ENCODE measurements around the gene GBA2.

Gene GBA2

DNA sequence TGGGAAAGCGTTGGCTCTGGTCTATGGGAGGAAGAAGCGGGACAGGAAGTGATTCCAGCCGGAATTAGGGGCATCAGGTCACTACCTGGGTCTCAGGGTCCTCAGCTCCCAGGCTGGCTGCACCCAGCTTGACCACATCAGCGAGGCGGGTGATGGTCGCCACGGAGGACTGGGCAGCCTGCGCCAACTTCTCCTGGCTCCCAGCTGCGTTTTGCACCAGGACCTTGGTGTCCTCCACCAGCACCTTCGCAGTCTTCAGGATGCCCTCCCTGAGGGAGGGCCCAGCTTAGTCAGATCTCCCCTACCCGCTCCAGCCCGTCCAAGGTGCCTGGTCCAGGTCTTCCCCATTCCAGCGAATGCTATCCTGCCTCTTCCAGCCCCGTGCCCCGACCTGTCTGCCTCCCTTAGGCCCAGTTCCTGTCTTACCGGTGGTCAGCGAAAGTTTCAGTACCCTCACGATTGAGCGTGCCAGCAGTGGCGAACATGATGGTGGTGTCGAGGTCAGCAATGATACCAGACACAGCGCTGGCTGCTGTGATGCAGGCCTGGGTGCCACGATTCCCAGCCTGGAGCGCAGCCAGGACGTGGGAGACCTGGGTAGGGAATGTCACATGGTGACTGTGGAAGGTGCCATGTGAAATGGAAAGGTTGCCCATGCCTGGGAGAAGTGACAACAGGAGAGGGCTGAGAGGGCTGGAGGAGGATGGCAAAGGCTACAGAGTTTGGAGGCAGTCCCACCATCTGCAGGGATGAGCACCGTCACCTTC is 44.9 kb downstream of the GBA2 start:
- TF ChIP-seq ZNF274 (IDR thresholded peaks at IDR 0.05; ENCODE audit: low read depth, low read length) (no peak), YY1 (IDR thresholded peaks at IDR 0.05; ENCODE audit: insufficient read depth, insufficient read length) (no peak), SUZ12 (IDR thresholded peaks at IDR 0.05; ENCODE audit: extremely low read depth, insufficient read depth, insufficient read length) (no peak)
- Histone ChIP-seq H3K9me3 (ENCODE audit: insufficient read depth, low read length) (no peaks in the 10 kb centered on the region), H3K9ac (ENCODE audit: insufficient read length, low read depth) (no peak overlapping the region), H3K36me3 (ENCODE audit: insufficient read depth, insufficient read length, low read length) (peaks cover 97% of the 10 kb centered on the region), H3K4me1 (ENCODE audit: insufficient read depth, insufficient read length) (peaks cover 5% of the 10 kb centered on the region), H3K27me3 (ENCODE audit: insufficient read depth, insufficient read length) (no peaks in the 10 kb centered on the region), H3K4me3 (ENCODE audit: insufficient read length, low read depth) (no peak overlapping the region)
- DNase-seq (ENCODE audit: low read depth, low spot score): no peak

DNA sequence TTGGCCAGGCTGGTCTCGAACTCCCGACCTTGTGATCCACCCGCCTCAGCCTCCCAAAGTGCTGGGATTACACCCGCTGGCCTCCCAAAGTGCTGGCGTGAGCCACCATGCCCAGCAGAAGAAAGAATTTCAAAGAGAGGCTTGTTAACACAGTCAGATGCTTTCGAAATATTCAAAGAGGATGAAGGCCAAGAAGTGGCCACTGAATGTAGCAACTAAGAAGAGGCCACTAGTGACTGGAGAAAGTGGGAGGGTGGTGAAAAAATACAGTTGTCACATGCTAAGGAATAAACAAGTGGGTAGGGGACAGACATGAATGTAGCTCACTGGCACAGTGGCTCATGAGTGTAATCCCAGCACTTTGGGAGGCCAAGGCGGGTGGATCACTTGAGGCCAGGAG is 46.3 kb downstream of the GBA2 start:
- no peaks in the 10 kb centered on the region for H3K9me3 ChIP-seq (ENCODE audit: insufficient read depth, low read length)

DNA sequence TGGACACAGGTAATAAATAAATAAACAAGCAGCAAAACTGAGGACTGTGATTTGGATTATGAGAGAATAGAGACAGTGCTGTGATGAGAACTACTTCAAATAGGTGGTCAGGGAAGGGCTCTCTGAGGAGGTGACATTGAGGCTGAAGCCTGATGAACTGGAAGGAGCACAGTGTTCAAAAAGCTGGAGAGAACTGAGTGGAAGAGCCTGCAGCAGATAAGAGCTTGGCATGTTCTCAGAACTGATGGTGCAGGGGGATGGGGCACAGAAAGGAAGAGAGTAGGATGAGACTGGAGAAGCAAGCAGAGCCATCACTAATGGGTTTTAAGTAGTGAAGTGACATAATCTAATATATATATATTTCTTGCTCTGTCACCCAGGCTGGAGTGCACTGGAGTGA is 48.1 kb downstream of the GBA2 start:
- Histone ChIP-seq H3K4me3 (ENCODE audit: insufficient read length, low read depth) (no peak overlapping the region), H3K36me3 (ENCODE audit: insufficient read depth, insufficient read length, low read length) (peaks cover 97% of the 10 kb centered on the region), H3K4me1 (ENCODE audit: insufficient read depth, insufficient read length) (peaks cover 2% of the 10 kb centered on the region), H3K27me3 (ENCODE audit: insufficient read depth, insufficient read length) (no peaks in the 10 kb centered on the region), H3K9ac (ENCODE audit: insufficient read length, low read depth) (no peak overlapping the region), H3K9me3 (ENCODE audit: insufficient read depth, low read length) (no peaks in the 10 kb centered on the region)
- TF ChIP-seq ZNF274 (IDR thresholded peaks at IDR 0.05; ENCODE audit: low read depth, low read length): no peak
- TF ChIP-seq SUZ12 (IDR thresholded peaks at IDR 0.05; ENCODE audit: extremely low read depth, insufficient read depth, insufficient read length): no peak
- no peak for TF ChIP-seq YY1 (IDR thresholded peaks at IDR 0.05; ENCODE audit: insufficient read depth, insufficient read length)
- DNase-seq (ENCODE audit: low read depth, low spot score): no peak

More for the DNA sequence above, 46.3 kb downstream of the GBA2 start:
- Histone ChIP-seq H3K9ac (ENCODE audit: insufficient read length, low read depth) (no peak overlapping the region), H3K36me3 (ENCODE audit: insufficient read depth, insufficient read length, low read length) (peaks cover 97% of the 10 kb centered on the region), H3K27me3 (ENCODE audit: insufficient read depth, insufficient read length) (no peaks in the 10 kb centered on the region), H3K4me1 (ENCODE audit: insufficient read depth, insufficient read length) (peaks cover 5% of the 10 kb centered on the region), H3K4me3 (ENCODE audit: insufficient read length, low read depth) (no peak overlapping the region)
- TF ChIP-seq ZNF274 (IDR thresholded peaks at IDR 0.05; ENCODE audit: low read depth, low read length): no peak
- TF ChIP-seq SUZ12 (IDR thresholded peaks at IDR 0.05; ENCODE audit: extremely low read depth, insufficient read depth, insufficient read length): no peak
- TF ChIP-seq YY1 (IDR thresholded peaks at IDR 0.05; ENCODE audit: insufficient read depth, insufficient read length): no peak
- no peak for DNase-seq (ENCODE audit: low read depth, low spot score)

DNA sequence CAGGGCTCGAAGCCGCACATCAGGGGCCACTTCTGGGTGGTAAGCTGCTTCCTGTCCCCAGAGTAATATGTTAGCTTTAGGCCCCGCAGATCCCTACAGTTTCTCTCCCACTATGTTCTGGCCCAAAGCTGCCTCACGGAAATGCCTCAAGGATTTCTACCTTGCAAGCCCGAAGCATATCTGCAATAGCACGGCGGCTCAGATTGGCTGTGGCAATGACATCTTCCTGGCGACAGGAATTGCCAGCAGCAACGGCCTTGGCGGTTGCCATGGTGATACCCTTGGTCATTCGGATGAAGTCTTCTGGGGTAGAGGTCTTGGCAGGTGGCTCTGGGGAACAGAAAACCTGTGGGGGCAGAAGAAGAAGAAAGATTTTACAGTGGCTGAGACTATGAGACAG is 49.0 kb downstream of the GBA2 start:
- Histone ChIP-seq H3K4me3 (ENCODE audit: insufficient read length, low read depth) (no peak overlapping the region), H3K36me3 (ENCODE audit: insufficient read depth, insufficient read length, low read length) (peaks cover 94% of the 10 kb centered on the region)
- TF ChIP-seq SUZ12 (IDR thresholded peaks at IDR 0.05; ENCODE audit: extremely low read depth, insufficient read depth, insufficient read length) (no peak), ZNF274 (IDR thresholded peaks at IDR 0.05; ENCODE audit: low read depth, low read length) (no peak), YY1 (IDR thresholded peaks at IDR 0.05; ENCODE audit: insufficient read depth, insufficient read length) (no peak)

DNA sequence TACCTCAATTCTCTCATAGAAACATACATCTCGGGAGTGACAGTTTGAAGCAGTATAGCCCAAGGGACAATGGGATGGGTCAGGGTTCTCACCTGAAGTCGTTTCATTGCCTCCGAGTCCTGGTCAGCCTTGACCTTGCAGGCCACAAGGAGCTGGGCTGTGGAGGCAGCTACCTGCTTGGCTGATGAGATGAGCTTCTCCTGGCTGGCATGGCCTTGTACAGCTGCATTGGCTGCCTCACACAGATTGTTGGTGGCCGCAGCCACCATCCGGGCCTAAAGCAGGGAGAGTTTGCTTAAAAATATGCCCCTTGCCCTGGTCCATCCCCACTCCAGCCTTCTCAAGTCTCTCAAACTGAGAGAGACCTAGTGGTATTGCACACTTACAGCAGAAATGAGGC is 50.8 kb downstream of the GBA2 start:
- H3K9ac ChIP-seq (ENCODE audit: insufficient read length, low read depth): no peak overlapping the region
- no peak for DNase-seq (ENCODE audit: low read depth, low spot score)
- TF ChIP-seq ZNF274 (IDR thresholded peaks at IDR 0.05; ENCODE audit: low read depth, low read length) (no peak), SUZ12 (IDR thresholded peaks at IDR 0.05; ENCODE audit: extremely low read depth, insufficient read depth, insufficient read length) (no peak), YY1 (IDR thresholded peaks at IDR 0.05; ENCODE audit: insufficient read depth, insufficient read length) (no peak)
- no peaks in the 10 kb centered on the region for H3K9me3 ChIP-seq (ENCODE audit: insufficient read depth, low read length)
- H3K36me3 ChIP-seq (ENCODE audit: insufficient read depth, insufficient read length, low read length): peaks cover 81% of the 10 kb centered on the region
- no peaks in the 10 kb centered on the region for H3K4me1 ChIP-seq (ENCODE audit: insufficient read depth, insufficient read length)
- H3K27me3 ChIP-seq (ENCODE audit: insufficient read depth, insufficient read length): no peaks in the 10 kb centered on the region
- no peak overlapping the region for H3K4me3 ChIP-seq (ENCODE audit: insufficient read length, low read depth)

More for the DNA sequence above, 49.0 kb downstream of the GBA2 start:
- no peaks in the 10 kb centered on the region for H3K9me3 ChIP-seq (ENCODE audit: insufficient read depth, low read length)
- no peaks in the 10 kb centered on the region for H3K27me3 ChIP-seq (ENCODE audit: insufficient read depth, insufficient read length)
- no peak for DNase-seq (ENCODE audit: low read depth, low spot score)
- no peaks in the 10 kb centered on the region for H3K4me1 ChIP-seq (ENCODE audit: insufficient read depth, insufficient read length)
- no peak overlapping the region for H3K9ac ChIP-seq (ENCODE audit: insufficient read length, low read depth)

DNA sequence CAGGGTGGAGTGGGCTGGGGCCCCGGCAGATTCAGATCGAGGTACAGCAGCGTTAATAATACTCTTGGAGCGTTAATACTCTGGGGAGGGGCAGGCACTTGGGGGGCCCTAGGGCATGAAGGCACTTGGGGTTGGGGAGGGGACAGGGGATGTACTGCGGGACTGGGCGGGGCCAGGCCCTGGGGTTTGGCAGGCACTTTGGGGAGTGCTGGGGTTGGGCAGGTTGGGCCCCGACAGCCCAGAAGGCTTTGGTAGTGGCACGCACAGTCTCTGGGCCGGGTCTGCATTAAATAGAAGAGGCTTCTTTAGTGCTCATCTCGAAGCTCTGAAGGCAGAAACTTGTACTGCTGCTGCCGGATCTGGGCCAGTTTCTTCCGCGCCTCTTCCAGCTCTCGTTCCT is 51.5 kb downstream of the GBA2 start:
- H3K9ac ChIP-seq (ENCODE audit: insufficient read length, low read depth): no peak overlapping the region
- H3K9me3 ChIP-seq (ENCODE audit: insufficient read depth, low read length): no peaks in the 10 kb centered on the region
- peaks cover 73% of the 10 kb centered on the region for H3K36me3 ChIP-seq (ENCODE audit: insufficient read depth, insufficient read length, low read length)
- no peaks in the 10 kb centered on the region for H3K27me3 ChIP-seq (ENCODE audit: insufficient read depth, insufficient read length)
- TF ChIP-seq SUZ12 (IDR thresholded peaks at IDR 0.05; ENCODE audit: extremely low read depth, insufficient read depth, insufficient read length) (no peak), ZNF274 (IDR thresholded peaks at IDR 0.05; ENCODE audit: low read depth, low read length) (no peak), YY1 (IDR thresholded peaks at IDR 0.05; ENCODE audit: insufficient read depth, insufficient read length) (no peak)
- H3K4me1 ChIP-seq (ENCODE audit: insufficient read depth, insufficient read length): no peaks in the 10 kb centered on the region
- DNase-seq (ENCODE audit: low read depth, low spot score): no peak
- H3K4me3 ChIP-seq (ENCODE audit: insufficient read length, low read depth): no peak overlapping the region

DNA sequence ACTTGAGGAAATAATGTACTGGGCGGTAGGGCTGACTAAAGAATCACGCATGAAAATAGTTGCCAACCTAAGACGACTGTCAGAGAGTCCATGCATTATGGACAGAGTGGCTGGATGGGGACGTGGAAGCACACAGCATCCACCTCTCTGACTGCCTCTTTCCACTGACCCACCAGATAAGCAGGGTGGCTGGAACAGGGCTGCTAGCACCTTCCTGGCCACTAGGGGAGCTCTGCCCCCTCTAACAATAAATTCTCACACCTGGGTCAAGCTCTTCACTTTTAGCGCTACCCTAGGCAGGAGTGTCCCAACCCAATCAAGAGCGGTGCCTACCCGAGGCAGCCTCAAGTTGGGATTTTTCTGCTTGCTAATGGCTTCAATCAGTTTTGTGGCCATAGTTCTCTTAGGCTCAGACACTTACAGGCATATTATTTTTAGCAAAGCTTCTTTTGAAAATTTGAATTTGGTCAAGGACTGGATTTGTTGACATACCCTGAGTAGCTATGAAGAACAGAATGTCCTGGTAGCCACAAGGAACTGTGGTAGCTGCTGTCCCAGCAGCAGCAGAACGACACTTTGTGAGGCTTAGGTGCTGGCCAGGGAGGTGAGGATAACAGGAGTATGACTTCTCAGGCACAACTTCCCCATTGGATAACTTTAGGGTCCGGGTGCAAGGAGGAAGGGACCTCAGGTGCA is 52.4 kb downstream of the GBA2 start:
- TF ChIP-seq YY1 (IDR thresholded peaks at IDR 0.05; ENCODE audit: insufficient read depth, insufficient read length): no peak
- peak; percentile 42 for DNase-seq (ENCODE audit: low read depth, low spot score)

More for the DNA sequence above, 52.4 kb downstream of the GBA2 start:
- no peak overlapping the region for H3K9ac ChIP-seq (ENCODE audit: insufficient read length, low read depth)
- H3K9me3 ChIP-seq (ENCODE audit: insufficient read depth, low read length): no peaks in the 10 kb centered on the region
- no peak overlapping the region for H3K4me3 ChIP-seq (ENCODE audit: insufficient read length, low read depth)
- no peaks in the 10 kb centered on the region for H3K27me3 ChIP-seq (ENCODE audit: insufficient read depth, insufficient read length)
- H3K4me1 ChIP-seq (ENCODE audit: insufficient read depth, insufficient read length): no peaks in the 10 kb centered on the region
- peaks cover 68% of the 10 kb centered on the region for H3K36me3 ChIP-seq (ENCODE audit: insufficient read depth, insufficient read length, low read length)
